Measurements from ENCODE around the gene THSD1.
"Not testable (repeated sequence)": the region's sequence is repeated elsewhere in the genome, so short reads cannot be mapped to it uniquely, and the experiment has no call there.

DNA sequence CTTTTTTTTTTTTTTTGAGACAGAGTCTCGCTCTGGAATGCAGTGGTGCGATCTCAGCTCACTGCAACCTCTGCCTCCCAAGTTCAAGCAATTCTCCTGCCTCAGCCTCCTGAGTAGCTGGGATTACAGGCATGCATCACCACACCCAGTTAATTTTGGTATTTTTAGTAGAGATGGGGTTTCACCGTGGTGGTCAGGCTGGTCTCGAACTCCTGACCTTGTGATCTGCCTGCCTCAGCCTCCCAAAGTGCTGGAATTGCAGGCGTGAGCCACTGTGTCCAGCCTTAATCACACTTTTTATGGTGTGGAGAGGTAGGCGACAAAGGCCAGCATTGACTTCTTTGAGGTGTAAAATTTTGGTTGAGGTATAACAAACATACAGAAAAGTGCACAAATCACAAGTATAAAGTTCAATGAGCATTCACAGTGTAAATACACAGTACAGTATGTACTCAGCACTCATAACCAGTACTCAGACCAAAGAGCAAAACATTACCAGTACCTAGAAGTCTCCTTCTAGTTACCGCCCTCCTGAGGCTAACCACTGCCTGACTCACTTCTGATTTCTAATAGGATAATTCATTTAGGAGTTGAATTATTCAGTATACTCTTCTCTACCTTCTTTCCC, 68.0 kb downstream of the THSD1 start:
- not testable (repeated sequence) for TF ChIP-seq POLR2AphosphoS5 (IDR thresholded peaks at IDR 0.05; ENCODE audit: borderline replicate concordance, low read depth, low read length); EZH2 (IDR thresholded peaks at IDR 0.05); FOXP2 (optimal IDR thresholded peaks at IDR 0.05; ENCODE audit: control extremely low read depth, extremely low read length, insufficient read depth)
